SU-DHL-6 (cell line): ENCODE data around the gene CD9.

Experiments
- H2AFZ ChIP-seq: fragments of 200-600 bp; sonication (generic); 2 replicates; pipeline ENCODE4 v1.6.1; 2014; ENCODE audit warnings: low read depth, mild to moderate bottlenecking, moderate library complexity, mixed read lengths, antibody characterized with exemption, low read length; ENCODE audit not compliant: severe bottlenecking
- H3F3A ChIP-seq: fragments of 200-600 bp; shearing (Covaris generic); 2 replicates; pipeline ENCODE4 v1.6.0; 2016; ENCODE audit warnings: antibody characterized with exemption, mild to moderate bottlenecking; ENCODE audit not compliant: insufficient read depth
- H3K27ac ChIP-seq: fragments of 200-600 bp; sonication (generic); 2 replicates; pipeline ENCODE4 v1.5.1; 2016; ENCODE audit warnings: low read depth, mild to moderate bottlenecking, low read length, moderate library complexity, mixed read lengths
- H3K27me3 ChIP-seq: fragments of 200-600 bp; sonication (generic), shearing (Covaris generic); 2 replicates; pipeline ENCODE4 v1.6.0; 2014; ENCODE audit warnings: mild to moderate bottlenecking, low read length
- H3K36me3 ChIP-seq: fragments of 200-600 bp; sonication (generic); 2 replicates; pipeline ENCODE4 v1.6.1; 2014; ENCODE audit warnings: mild to moderate bottlenecking, low read length, mixed read lengths
- H3K4me2 ChIP-seq: fragments of 300-600, 200-600 bp; shearing (Covaris generic), sonication (generic); 2 replicates; pipeline ENCODE4 v1.6.0; 2014; ENCODE audit warnings: low read length, low read depth, mild to moderate bottlenecking; ENCODE audit not compliant: poor library complexity, severe bottlenecking
- H3K4me3 ChIP-seq: fragments of 200-600 bp; sonication (generic); 2 replicates; pipeline ENCODE4 v1.5.1; 2014; ENCODE audit warnings: antibody characterized with exemption, low read length, mild to moderate bottlenecking, mixed read lengths; ENCODE audit not compliant: insufficient read depth, poor library complexity, severe bottlenecking
- H3K79me2 ChIP-seq: fragments of 200-600 bp; sonication (generic); 2 replicates; pipeline ENCODE4 v1.6.1; 2014; ENCODE audit warnings: mild to moderate bottlenecking, low read length, moderate library complexity; ENCODE audit not compliant: insufficient read depth
- H3K9ac ChIP-seq: fragments of 200-600 bp; sonication (generic); 2 replicates; pipeline ENCODE4 v1.7.0; 2014; ENCODE audit warnings: mild to moderate bottlenecking, low read length
- H3K9me2 ChIP-seq: fragments of 200-600 bp; sonication (generic); replicated peaks from 2 replicates; pipeline ENCODE4 v1.6.1; 2014; ENCODE audit warnings: low read length; ENCODE audit not compliant: insufficient read depth
- H3K9me3 ChIP-seq: fragments of 200-600 bp; sonication (generic); 2 replicates; pipeline ENCODE4 v1.6.1; 2014; ENCODE audit warnings: low read length, mixed read lengths; ENCODE audit not compliant: insufficient read depth
- H4K20me1 ChIP-seq: fragments of 200-600 bp; sonication (generic); 2 replicates; pipeline ENCODE4 v1.6.1; 2014; ENCODE audit warnings: low read depth, mild to moderate bottlenecking, antibody characterized with exemption, low read length, moderate library complexity, mixed read lengths
- CTCF ChIP-seq: fragments of 200-600 bp; sonication (generic); IDR thresholded peaks from one replicate; pipeline ENCODE4 v1.5.1; 2017; ENCODE audit warnings: antibody characterized with exemption, mild to moderate bottlenecking, low read length, moderate library complexity; ENCODE audit not compliant: insufficient read depth, poor library complexity, severe bottlenecking
- EZH2phosphoT487 ChIP-seq: fragments of 200-600 bp; sonication (generic), shearing (Covaris generic); conservative IDR thresholded peaks from 2 replicates; pipeline ENCODE4 v1.6.1; 2018; ENCODE audit warnings: mild to moderate bottlenecking, antibody characterized with exemption, low read length, moderate library complexity, mixed read lengths

The CD9 gene

GRCh38 chr12:6198051-6198450 lies 2.1 kb upstream of the CD9 start:
- Histone ChIP-seq H3K79me2 (no peaks in the 10 kb centered on the region), H3K9me2 (no peaks in the 10 kb centered on the region), H3K27ac (no peak overlapping the region), H3K4me3 (no peak overlapping the region), H2AFZ (no peak overlapping the region), H3K4me2 (no peak overlapping the region), H3K27me3 (0 out of 2 replicates have a peak, but pooled peaks cover 2% of the 10 kb centered on the region), H4K20me1 (no peaks in the 10 kb centered on the region), H3K9me3 (no peaks in the 10 kb centered on the region), H3K9ac (no peak overlapping the region), H3K36me3 (no peaks in the 10 kb centered on the region), H3F3A (no peaks in the 10 kb centered on the region)
- TF ChIP-seq EZH2phosphoT487 = no peak
- no peak for TF ChIP-seq CTCF

GRCh38 chr12:6198556-6198955 lies 1.6 kb upstream of the CD9 start:
- no peaks in the 10 kb centered on the region for H3K9me3 ChIP-seq
- no peak overlapping the region for H3K9ac ChIP-seq
- no peaks in the 10 kb centered on the region for H3K9me2 ChIP-seq
- no peak overlapping the region for H2AFZ ChIP-seq
- H4K20me1 ChIP-seq = no peaks in the 10 kb centered on the region
- no peaks in the 10 kb centered on the region for H3K79me2 ChIP-seq
- 0 out of 2 replicates have a peak, but pooled peaks cover 2% of the 10 kb centered on the region for H3K27me3 ChIP-seq
- no peaks in the 10 kb centered on the region for H3K36me3 ChIP-seq
- no peak for TF ChIP-seq EZH2phosphoT487
- TF ChIP-seq CTCF = no peak
- H3K4me3 ChIP-seq = no peak overlapping the region
- H3K4me2 ChIP-seq = no peak overlapping the region
- no peak overlapping the region for H3K27ac ChIP-seq
- no peaks in the 10 kb centered on the region for H3F3A ChIP-seq

GRCh38 chr12:6198985-6199530 lies 1.1 kb upstream of the CD9 start:
- Histone ChIP-seq H3K9me3 (no peaks in the 10 kb centered on the region), H3K4me2 (no peak overlapping the region), H4K20me1 (no peaks in the 10 kb centered on the region), H3K9ac (no peak overlapping the region), H2AFZ (no peak overlapping the region), H3F3A (no peaks in the 10 kb centered on the region), H3K4me3 (no peak overlapping the region), H3K79me2 (no peaks in the 10 kb centered on the region), H3K27me3 (0 out of 2 replicates have a peak, but pooled peaks cover 2% of the 10 kb centered on the region), H3K36me3 (no peaks in the 10 kb centered on the region), H3K9me2 (no peaks in the 10 kb centered on the region), H3K27ac (no peak overlapping the region)
- no peak for TF ChIP-seq EZH2phosphoT487
- no peak for TF ChIP-seq CTCF
